ENCODE results near the gene NKD2. TPM values are rescaled to one million over a fixed set of nuclear protein-coding genes. Genes with fewer than 3 reads are reported as not detected.
A peak's percentile ranks its signal among the peaks of the same experiment; 100 is the strongest.

Gene NKD2
- total RNA-seq, 1 experiment from 2014 or later: not detected

GRCh38 chr5:982377-983237, 26.0 kb upstream of the NKD2 start:
- no peaks in the 10 kb centered on the region for H3K9me3 ChIP-seq (ENCODE audit: low read length)
- H3K36me3 ChIP-seq (ENCODE audit: insufficient read depth, low read length): no peaks in the 10 kb centered on the region
- no peak overlapping the region for H3K9ac ChIP-seq (ENCODE audit: low read length)
- no peaks in the 10 kb centered on the region for H4K20me1 ChIP-seq (ENCODE audit: insufficient read depth, low read depth, low read length)
- DNase-seq: peak; percentile 70
- no peak overlapping the region for H3K27ac ChIP-seq (ENCODE audit: low read length)
- H3K9me2 ChIP-seq (replicated peaks; ENCODE audit: insufficient read depth, low read length): no peaks in the 10 kb centered on the region
- no peak overlapping the region for H3K4me2 ChIP-seq (ENCODE audit: low read depth, low read length, poor library complexity, severe bottlenecking)
- H3K4me1 ChIP-seq (ENCODE audit: low read length): no peaks in the 10 kb centered on the region
- no peak overlapping the region for H3K4me3 ChIP-seq (ENCODE audit: low read length)
- H3K27me3 ChIP-seq (ENCODE audit: low read length): no peaks in the 10 kb centered on the region
- H2AFZ ChIP-seq (ENCODE audit: low read length): no peak overlapping the region
- no peaks in the 10 kb centered on the region for H3K79me2 ChIP-seq (ENCODE audit: low read length)

GRCh38 chr5:983238-983524, 25.4 kb upstream of the NKD2 start:
- DNase-seq: no peak
- Histone ChIP-seq H3K27me3 (ENCODE audit: low read length) (no peaks in the 10 kb centered on the region), H3K36me3 (ENCODE audit: insufficient read depth, low read length) (no peaks in the 10 kb centered on the region), H4K20me1 (ENCODE audit: insufficient read depth, low read depth, low read length) (no peaks in the 10 kb centered on the region), H3K9me3 (ENCODE audit: low read length) (no peaks in the 10 kb centered on the region), H3K79me2 (ENCODE audit: low read length) (no peaks in the 10 kb centered on the region), H2AFZ (ENCODE audit: low read length) (no peak overlapping the region), H3K4me1 (ENCODE audit: low read length) (no peaks in the 10 kb centered on the region), H3K9ac (ENCODE audit: low read length) (no peak overlapping the region), H3K4me2 (ENCODE audit: low read depth, low read length, poor library complexity, severe bottlenecking) (no peak overlapping the region), H3K27ac (ENCODE audit: low read length) (no peak overlapping the region), H3K4me3 (ENCODE audit: low read length) (no peak overlapping the region), H3K9me2 (replicated peaks; ENCODE audit: insufficient read depth, low read length) (no peaks in the 10 kb centered on the region)

GRCh38 chr5:983568-983967, 25.0 kb upstream of the NKD2 start:
- no peak for DNase-seq
- Histone ChIP-seq H3K9me2 (replicated peaks; ENCODE audit: insufficient read depth, low read length) (no peaks in the 10 kb centered on the region), H3K27ac (ENCODE audit: low read length) (no peak overlapping the region), H3K9me3 (ENCODE audit: low read length) (no peaks in the 10 kb centered on the region), H3K27me3 (ENCODE audit: low read length) (no peaks in the 10 kb centered on the region), H3K79me2 (ENCODE audit: low read length) (no peaks in the 10 kb centered on the region), H3K9ac (ENCODE audit: low read length) (no peak overlapping the region), H3K4me2 (ENCODE audit: low read depth, low read length, poor library complexity, severe bottlenecking) (no peak overlapping the region), H3K4me1 (ENCODE audit: low read length) (no peaks in the 10 kb centered on the region), H3K4me3 (ENCODE audit: low read length) (no peak overlapping the region), H4K20me1 (ENCODE audit: insufficient read depth, low read depth, low read length) (no peaks in the 10 kb centered on the region), H2AFZ (ENCODE audit: low read length) (no peak overlapping the region), H3K36me3 (ENCODE audit: insufficient read depth, low read length) (no peaks in the 10 kb centered on the region)

- no peak overlapping the region for H3K4me2 ChIP-seq (ENCODE audit: low read depth, low read length, poor library complexity, severe bottlenecking)
- H3K9ac ChIP-seq (ENCODE audit: low read length): no peak overlapping the region
- H3K9me3 ChIP-seq (ENCODE audit: low read length): no peaks in the 10 kb centered on the region
- H3K4me1 ChIP-seq (ENCODE audit: low read length): no peaks in the 10 kb centered on the region
- H3K79me2 ChIP-seq (ENCODE audit: low read length): no peaks in the 10 kb centered on the region
- H3K27me3 ChIP-seq (ENCODE audit: low read length): no peaks in the 10 kb centered on the region
- no peaks in the 10 kb centered on the region for H4K20me1 ChIP-seq (ENCODE audit: insufficient read depth, low read depth, low read length)
- H3K9me2 ChIP-seq (replicated peaks; ENCODE audit: insufficient read depth, low read length): no peaks in the 10 kb centered on the region
- no peaks in the 10 kb centered on the region for H3K36me3 ChIP-seq (ENCODE audit: insufficient read depth, low read length)
- H3K27ac ChIP-seq (ENCODE audit: low read length): no peak overlapping the region
- no peak overlapping the region for H3K4me3 ChIP-seq (ENCODE audit: low read length)
- no peak for DNase-seq
- H2AFZ ChIP-seq (ENCODE audit: low read length): no peak overlapping the region
Measured at GRCh38 chr5:984774-985173, 23.8 kb upstream of the NKD2 start.

- no peak overlapping the region for H3K4me3 ChIP-seq (ENCODE audit: low read length)
- DNase-seq: no peak
- H3K4me2 ChIP-seq (ENCODE audit: low read depth, low read length, poor library complexity, severe bottlenecking): no peak overlapping the region
- no peak overlapping the region for H2AFZ ChIP-seq (ENCODE audit: low read length)
- H3K27me3 ChIP-seq (ENCODE audit: low read length): no peaks in the 10 kb centered on the region
- no peaks in the 10 kb centered on the region for H3K4me1 ChIP-seq (ENCODE audit: low read length)
- no peaks in the 10 kb centered on the region for H3K9me3 ChIP-seq (ENCODE audit: low read length)
- H3K79me2 ChIP-seq (ENCODE audit: low read length): no peaks in the 10 kb centered on the region
- no peaks in the 10 kb centered on the region for H3K36me3 ChIP-seq (ENCODE audit: insufficient read depth, low read length)
- H3K9me2 ChIP-seq (replicated peaks; ENCODE audit: insufficient read depth, low read length): no peaks in the 10 kb centered on the region
- no peak overlapping the region for H3K27ac ChIP-seq (ENCODE audit: low read length)
- no peaks in the 10 kb centered on the region for H4K20me1 ChIP-seq (ENCODE audit: insufficient read depth, low read depth, low read length)
- H3K9ac ChIP-seq (ENCODE audit: low read length): no peak overlapping the region
Measured at GRCh38 chr5:987761-988160, 20.8 kb upstream of the NKD2 start.

DNA sequence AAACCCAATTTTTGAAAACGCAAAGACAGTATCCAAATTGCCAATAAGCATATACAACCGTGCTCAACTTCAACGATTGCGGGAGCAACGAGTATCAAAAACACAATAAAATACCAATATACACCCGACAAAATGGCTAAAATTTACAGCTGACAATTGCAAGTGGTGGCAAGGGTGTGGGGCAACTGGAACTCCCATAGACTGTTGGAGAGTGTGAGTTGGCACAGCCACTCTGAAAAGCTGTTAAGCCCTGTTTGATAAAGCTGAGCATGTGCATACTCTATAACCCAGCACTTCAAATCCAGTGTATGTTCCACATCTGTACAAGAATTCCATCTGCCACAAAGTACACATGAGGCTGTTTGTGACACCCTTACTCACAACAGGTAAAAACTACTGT, 20.3 kb upstream of the NKD2 start:
- H3K9ac ChIP-seq (ENCODE audit: low read length): no peak overlapping the region
- no peaks in the 10 kb centered on the region for H3K9me3 ChIP-seq (ENCODE audit: low read length)
- H3K79me2 ChIP-seq (ENCODE audit: low read length): no peaks in the 10 kb centered on the region
- H3K9me2 ChIP-seq (replicated peaks; ENCODE audit: insufficient read depth, low read length): no peaks in the 10 kb centered on the region
- H3K4me2 ChIP-seq (ENCODE audit: low read depth, low read length, poor library complexity, severe bottlenecking): no peak overlapping the region
- DNase-seq: no peak
- H3K27me3 ChIP-seq (ENCODE audit: low read length): no peaks in the 10 kb centered on the region
- H3K27ac ChIP-seq (ENCODE audit: low read length): no peak overlapping the region
- H3K4me3 ChIP-seq (ENCODE audit: low read length): no peak overlapping the region
- no peaks in the 10 kb centered on the region for H4K20me1 ChIP-seq (ENCODE audit: insufficient read depth, low read depth, low read length)
- no peaks in the 10 kb centered on the region for H3K36me3 ChIP-seq (ENCODE audit: insufficient read depth, low read length)
- H3K4me1 ChIP-seq (ENCODE audit: low read length): no peaks in the 10 kb centered on the region
- H2AFZ ChIP-seq (ENCODE audit: low read length): no peak overlapping the region

- Histone ChIP-seq H3K4me1 (ENCODE audit: low read length) (no peaks in the 10 kb centered on the region), H3K4me3 (ENCODE audit: low read length) (no peak overlapping the region), H3K9ac (ENCODE audit: low read length) (no peak overlapping the region), H3K36me3 (ENCODE audit: insufficient read depth, low read length) (no peaks in the 10 kb centered on the region), H3K4me2 (ENCODE audit: low read depth, low read length, poor library complexity, severe bottlenecking) (no peak overlapping the region), H2AFZ (ENCODE audit: low read length) (no peak overlapping the region), H3K27ac (ENCODE audit: low read length) (no peak overlapping the region), H3K79me2 (ENCODE audit: low read length) (no peaks in the 10 kb centered on the region), H3K9me2 (replicated peaks; ENCODE audit: insufficient read depth, low read length) (no peaks in the 10 kb centered on the region), H3K27me3 (ENCODE audit: low read length) (no peaks in the 10 kb centered on the region), H4K20me1 (ENCODE audit: insufficient read depth, low read depth, low read length) (no peaks in the 10 kb centered on the region), H3K9me3 (ENCODE audit: low read length) (no peaks in the 10 kb centered on the region)
- no peak for DNase-seq
Measured at GRCh38 chr5:989961-990530, 18.6 kb upstream of the NKD2 start.

DNA sequence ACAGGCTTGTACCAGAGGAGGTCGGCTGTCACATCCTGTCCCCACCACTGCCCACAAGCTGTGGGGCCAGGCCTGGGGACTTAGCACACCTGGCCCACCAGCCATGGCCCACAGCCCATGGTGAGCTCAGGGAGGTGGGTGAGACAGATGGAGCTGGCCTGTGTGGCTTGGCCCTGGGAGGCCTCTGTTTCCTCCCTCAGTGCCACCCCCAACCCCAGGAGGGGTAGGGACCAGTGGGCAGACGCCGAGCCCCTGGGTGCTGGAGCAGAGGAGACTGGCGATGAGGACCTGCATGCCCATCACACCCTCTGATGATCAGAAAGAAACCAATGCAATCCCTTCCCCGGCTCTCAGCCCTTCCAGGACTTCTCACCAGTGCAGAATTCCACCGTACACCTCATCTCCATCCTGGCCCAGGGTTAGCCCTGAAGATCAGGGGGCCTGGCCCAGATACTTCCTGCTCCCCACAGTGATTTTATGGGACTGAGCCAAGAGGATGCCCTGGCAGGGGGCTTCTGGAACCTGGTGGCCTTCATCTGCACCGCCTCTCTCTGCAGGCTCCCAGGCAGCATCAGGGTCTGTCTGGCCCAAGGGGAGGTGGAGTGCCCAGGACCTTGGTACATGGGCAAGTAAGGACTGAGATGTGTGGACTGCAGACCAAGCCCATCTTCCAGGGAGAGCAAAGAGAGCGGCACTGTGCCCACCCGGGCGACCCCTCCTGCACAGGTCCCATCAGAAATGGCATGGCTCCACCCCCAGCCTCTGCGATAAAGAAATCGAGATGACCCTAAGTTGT, 16.9 kb upstream of the NKD2 start:
- Histone ChIP-seq H3K36me3 (ENCODE audit: insufficient read depth, low read length) (no peaks in the 10 kb centered on the region), H3K4me1 (ENCODE audit: low read length) (peaks cover 4% of the 10 kb centered on the region), H3K4me2 (ENCODE audit: low read depth, low read length, poor library complexity, severe bottlenecking) (no peak overlapping the region), H3K9me3 (ENCODE audit: low read length) (no peaks in the 10 kb centered on the region), H3K9ac (ENCODE audit: low read length) (no peak overlapping the region), H4K20me1 (ENCODE audit: insufficient read depth, low read depth, low read length) (no peaks in the 10 kb centered on the region), H3K4me3 (ENCODE audit: low read length) (no peak overlapping the region), H2AFZ (ENCODE audit: low read length) (no peak overlapping the region), H3K9me2 (replicated peaks; ENCODE audit: insufficient read depth, low read length) (no peaks in the 10 kb centered on the region), H3K27ac (ENCODE audit: low read length) (no peak overlapping the region), H3K79me2 (ENCODE audit: low read length) (no peaks in the 10 kb centered on the region), H3K27me3 (ENCODE audit: low read length) (no peaks in the 10 kb centered on the region)
- no peak for DNase-seq
